ENCODE data around the gene ZNF281.

DNA sequence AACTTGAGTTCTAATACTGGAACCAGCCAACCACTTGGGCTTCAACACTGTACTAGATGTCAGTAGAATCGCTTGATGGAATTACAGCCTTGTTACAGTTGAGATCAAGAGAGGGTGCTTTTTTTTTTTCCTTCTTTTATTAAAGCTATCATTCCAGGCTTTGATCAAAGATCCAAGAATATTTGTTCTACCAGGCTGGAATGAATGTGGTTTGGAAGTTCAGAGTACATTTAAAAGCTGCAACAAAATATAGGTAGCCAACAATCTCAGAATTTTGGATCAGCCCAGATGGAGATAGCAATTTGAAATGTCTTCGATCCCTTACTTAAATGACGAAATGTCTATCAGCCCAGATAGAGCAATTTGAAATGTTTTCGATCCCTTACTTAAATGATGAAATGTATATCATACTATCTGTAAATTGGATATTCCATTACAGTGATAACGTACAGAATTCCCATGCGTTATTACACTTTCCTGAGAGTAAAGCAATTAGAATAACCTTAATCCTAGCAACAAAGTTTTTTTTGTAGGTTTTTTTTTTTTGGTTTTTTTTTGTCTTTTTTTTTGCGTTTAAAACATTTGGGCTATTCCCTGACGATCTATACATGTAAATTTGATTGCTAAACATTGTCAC, 3.6 kb downstream of the ZNF281 start:
- TF ChIP-seq POLR2A (IDR thresholded peaks at IDR 0.05; ENCODE audit: low read length) (no peak), GATA1 (IDR thresholded peaks at IDR 0.05; ENCODE audit: low read depth, low read length) (no peak)
